D721Med (cell line): ENCODE results near the gene NFATC2.

Experiments used
- DNase-seq: peaks from one replicate; pipeline ENCODE4 v3.0.0; 2011; ENCODE audit warnings: low spot score; ENCODE audit not compliant: insufficient read length
- FAIRE-seq: peaks from 2 replicates; lab custom pipeline; 2011; peaks lifted over from hg19 to GRCh38; lab: Jason Lieb, UNC
- CTCF ChIP-seq: IDR thresholded peaks from 2 replicates; pipeline ENCODE4 v1.5.1; 2012; ENCODE audit warnings: mild to moderate bottlenecking, control low read depth; ENCODE audit not compliant: insufficient read depth; ENCODE audit errors: missing control alignments

The NFATC2 gene

DNA sequence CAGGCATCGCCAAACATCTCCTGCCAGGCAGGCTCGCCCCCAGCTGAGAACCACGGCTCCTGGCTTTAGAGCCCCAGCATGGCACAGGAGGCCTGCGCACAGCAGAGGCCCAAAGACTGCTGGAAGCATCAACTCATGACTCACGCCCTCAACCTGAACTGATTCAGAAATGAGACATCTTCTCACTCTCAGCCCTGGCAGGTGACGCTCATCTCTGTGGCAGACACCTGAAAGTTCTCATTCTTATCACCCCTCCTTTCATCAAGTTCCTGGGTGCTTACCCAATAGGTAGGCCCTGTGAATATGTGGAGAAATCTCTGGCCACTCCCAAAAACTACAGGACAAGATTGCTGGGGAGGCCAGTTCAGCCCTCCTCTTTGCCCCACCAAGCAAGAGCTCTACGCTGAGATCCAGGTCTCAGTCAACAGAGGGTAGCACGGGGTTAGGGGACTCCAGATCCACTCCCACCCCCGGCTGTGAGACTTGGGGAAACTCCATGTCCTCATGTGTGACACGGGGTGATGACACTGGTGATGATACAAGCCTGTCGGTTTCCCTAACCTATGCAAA, 11.3 kb downstream of the NFATC2 start:
- DNase-seq = no peak
- FAIRE-seq = no peak
- TF ChIP-seq CTCF = no peak

DNA sequence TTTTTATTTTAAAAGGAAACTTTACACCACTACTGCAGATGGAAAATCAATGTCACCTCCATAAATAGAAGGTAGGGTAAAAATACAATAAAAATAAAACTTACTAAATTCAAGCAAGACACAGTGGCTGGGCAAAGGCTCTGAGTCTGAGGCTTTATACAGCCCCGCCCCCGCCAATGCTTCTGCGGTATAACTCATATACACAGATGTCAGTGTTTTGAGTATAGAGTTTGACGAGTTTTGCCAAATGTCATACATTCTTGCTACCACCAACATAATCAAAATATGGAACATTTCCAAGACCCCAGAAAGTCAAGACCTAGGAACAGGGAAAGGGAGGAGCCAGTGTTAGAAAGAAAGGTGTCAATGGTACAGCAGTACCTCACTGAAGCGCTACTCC, 12.8 kb downstream of the NFATC2 start:
- TF ChIP-seq CTCF = no peak
- FAIRE-seq (no peak), DNase-seq (no peak)

DNA sequence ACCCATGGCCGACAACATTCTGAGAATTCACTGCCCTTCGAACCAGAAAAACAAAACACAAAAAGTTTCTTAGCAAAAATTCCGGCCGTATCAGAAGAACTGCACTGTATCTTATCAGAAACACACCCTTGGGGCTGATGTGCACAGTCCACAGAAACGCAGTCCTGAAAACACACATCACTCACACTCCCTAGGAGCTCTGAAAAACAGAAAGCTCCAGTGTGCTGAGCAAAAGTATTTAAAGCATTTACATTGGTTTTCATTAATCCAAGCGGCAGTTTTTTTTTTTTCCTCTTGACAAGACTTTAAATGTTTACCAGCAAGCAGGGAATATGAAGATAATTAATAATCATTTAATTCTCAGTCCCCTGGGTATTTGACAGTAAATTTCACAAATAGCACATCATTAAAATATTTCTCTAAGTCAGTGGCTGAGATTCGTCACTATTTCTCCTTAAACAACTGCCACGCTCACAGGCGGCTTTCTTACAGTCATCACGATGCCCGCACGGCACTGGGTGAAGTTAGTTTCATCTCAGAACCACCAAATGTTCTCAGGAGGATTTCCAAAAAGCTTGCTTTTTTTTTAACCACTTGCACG, 13.3 kb downstream of the NFATC2 start:
- TF ChIP-seq CTCF = no peak
- FAIRE-seq = no peak
- DNase-seq = no peak

DNA sequence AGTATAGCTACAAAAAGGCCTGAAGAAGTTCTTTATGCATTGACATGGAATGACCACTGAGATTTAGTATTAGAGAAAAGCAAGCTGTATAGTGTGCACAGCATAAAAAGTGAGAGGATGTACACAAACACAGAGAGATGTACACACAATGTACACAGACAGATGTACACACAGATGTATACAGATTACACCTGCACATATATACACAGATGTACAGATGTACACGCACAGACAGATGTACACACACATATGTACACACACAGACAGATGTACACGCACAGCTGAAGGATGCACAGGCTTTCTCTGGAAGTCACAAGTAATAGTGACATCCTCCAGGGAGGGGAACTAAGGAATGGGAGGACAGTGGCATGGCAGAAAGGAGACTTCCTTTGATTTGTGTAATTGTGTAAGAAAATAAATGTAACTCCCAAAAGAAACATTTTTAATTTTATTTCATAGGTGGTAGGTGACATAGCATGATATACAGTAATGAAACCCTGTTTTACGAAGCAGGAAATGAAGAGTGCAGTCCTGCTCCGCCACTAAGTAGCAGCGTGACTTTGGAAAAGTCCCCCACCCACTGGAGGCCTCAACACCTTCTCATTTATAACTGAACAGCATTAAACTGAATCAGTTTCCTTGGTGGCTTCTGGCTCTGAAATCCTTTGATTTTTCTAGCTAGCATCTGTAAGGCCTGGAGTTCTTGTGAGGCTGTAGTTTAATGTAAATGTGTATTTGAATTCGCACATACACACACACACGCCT, 14.1 kb downstream of the NFATC2 start:
- TF ChIP-seq CTCF = no peak
- DNase-seq (no peak), FAIRE-seq (no peak)

DNA sequence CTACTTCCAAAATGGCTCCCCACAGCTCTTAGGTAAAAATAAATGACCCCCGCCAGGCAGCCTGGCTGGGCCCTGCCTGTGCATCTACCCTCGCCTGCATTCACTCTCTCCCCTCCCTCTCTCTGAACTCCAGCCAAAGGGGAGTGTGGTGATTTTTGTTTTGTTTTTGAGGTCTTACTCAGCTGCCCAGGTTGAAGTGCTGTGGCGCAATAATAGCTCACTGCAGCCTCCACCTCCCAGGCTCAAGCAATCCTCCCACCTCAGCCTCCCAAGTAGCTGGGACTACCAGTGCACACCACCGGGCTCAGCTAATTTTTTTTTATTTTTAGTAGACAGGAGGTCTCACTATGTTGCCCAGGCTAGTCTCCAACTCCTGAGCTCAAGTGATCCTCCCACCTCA, 15.8 kb downstream of the NFATC2 start:
- FAIRE-seq = no peak
- no peak for TF ChIP-seq CTCF
- DNase-seq = no peak

DNA sequence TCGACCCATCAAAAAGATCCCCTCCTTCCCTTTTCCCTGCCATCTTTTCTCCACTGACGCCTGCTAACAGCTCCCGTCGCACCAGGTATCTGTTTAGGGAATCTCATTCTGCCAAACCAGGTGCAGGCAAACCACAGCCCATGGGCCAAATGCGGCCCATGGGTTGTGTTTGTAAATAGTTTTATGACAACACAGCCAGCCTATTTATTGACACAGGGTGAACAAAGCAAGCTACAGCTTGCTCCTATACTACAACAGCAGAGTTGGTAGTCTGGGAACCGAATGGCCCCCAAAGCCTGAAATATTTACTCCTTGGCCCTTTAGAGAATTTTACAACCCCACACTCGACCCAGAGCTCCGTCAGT, 16.4 kb downstream of the NFATC2 start:
- TF ChIP-seq CTCF = no peak
- no peak for DNase-seq
- FAIRE-seq = no peak
